SK-N-SH (cell line): ENCODE measurements around the gene DOP1B. TPM values are rescaled to one million over a fixed set of nuclear protein-coding genes. Genes with fewer than 3 reads are reported as not detected.

Experiments used
- CTCF ChIA-PET: fragments of 300-600, 350-600 bp; formaldehyde crosslinking; extraction: SDS; loops from one replicate; lab custom pipeline; 2021; lab: Yijun Ruan, JAX
- POLR2A ChIA-PET: fragments of 350-600 bp; sonication (Branson Sonifier 250); formaldehyde crosslinking; extraction: SDS; loops from one replicate; lab custom pipeline; 2020; ENCODE audit warnings: antibody characterized with exemption, inconsistent platforms; lab: Yijun Ruan, JAX
- DNase-seq: peaks from one replicate; pipeline ENCODE4 v3.0.0; 2012
- H2AFZ ChIP-seq: fragments of 200-600 bp; sonication (generic); 2 replicates; pipeline ENCODE4 v1.8.1; 2016; ENCODE audit warnings: antibody characterized with exemption, mild to moderate bottlenecking, low read depth
- H3F3A ChIP-seq: fragments of 200-600 bp; sonication (generic); replicated peaks from 2 replicates; pipeline ENCODE3; 2016; ENCODE audit warnings: antibody characterized with exemption, mild to moderate bottlenecking; ENCODE audit not compliant: insufficient read depth
- H3K27ac ChIP-seq, 2 experiments: fragments of 200-500 bp in 1 of 2; fragments of 200-600 bp in 1 of 2; sonication (Bioruptor generic) in 1 of 2; sonication (generic), shearing (Covaris generic) in 1 of 2; 2 replicates each; pipeline versions ENCODE4 v1.5.1 to v1.6.1; 2014 to 2016; ENCODE audit warnings: low read depth in 2 of 2, inconsistent platforms in 1 of 2, low read length in 1 of 2, mild to moderate bottlenecking in 1 of 2, mixed read lengths in 1 of 2
- H3K27me3 ChIP-seq: fragments of 200-600 bp; sonication (generic), shearing (Covaris generic); 2 replicates; pipeline ENCODE4 v1.6.1; 2016; ENCODE audit warnings: mixed run types; ENCODE audit not compliant: insufficient read depth
- H3K36me3 ChIP-seq, 2 experiments: fragments of 200-500 bp in 1 of 2; fragments of 200-600 bp in 1 of 2; sonication (Bioruptor generic) in 1 of 2; sonication (generic) in 1 of 2; replicated peaks in 1 of 2; 2 replicates each; pipeline versions ENCODE3 to v1.5.1; 2014 to 2016; ENCODE audit warnings: low read length in 1 of 2, mild to moderate bottlenecking in 1 of 2; ENCODE audit not compliant: insufficient read depth in 2 of 2, control insufficient read depth in 1 of 2
- H3K4me1 ChIP-seq, 2 experiments: fragments of 200-500 bp in 1 of 2; fragments of 200-600 bp in 1 of 2; sonication (Bioruptor generic) in 1 of 2; sonication (generic), shearing (Covaris generic) in 1 of 2; 2 replicates each; pipeline versions ENCODE4 v1.5.1 to v1.6.1; 2014 to 2016; ENCODE audit warnings: low read depth in 1 of 2, low read length in 1 of 2, mixed run types in 1 of 2; ENCODE audit not compliant: insufficient read depth in 2 of 2, control insufficient read depth in 1 of 2
- H3K4me2 ChIP-seq: fragments of 200-600 bp; sonication (generic), shearing (Covaris generic); 2 replicates; pipeline ENCODE4 v1.6.1; 2017; ENCODE audit warnings: mixed run types
- H3K4me3 ChIP-seq, 2 experiments: fragments of 200-500 bp in 1 of 2; fragments of 200-600 bp in 1 of 2; sonication (Bioruptor generic) in 1 of 2; sonication (generic), shearing (Covaris generic) in 1 of 2; 2 replicates each; pipeline versions ENCODE4 v1.5.1 to v1.8.1; 2014 to 2016; ENCODE audit warnings: low read depth in 2 of 2, inconsistent platforms in 1 of 2, low read length in 1 of 2, mild to moderate bottlenecking in 1 of 2, mixed read lengths in 1 of 2, moderate library complexity in 1 of 2
- H3K79me2 ChIP-seq: fragments of 200-600 bp; sonication (generic); 2 replicates; pipeline ENCODE4 v1.8.1; 2017; ENCODE audit warnings: mild to moderate bottlenecking; ENCODE audit not compliant: insufficient read depth
- H3K9ac ChIP-seq: fragments of 200-600 bp; sonication (generic); 2 replicates; pipeline ENCODE4 v1.6.1; 2017; ENCODE audit warnings: mixed run types
- H3K9me2 ChIP-seq: fragments of 200-600 bp; sonication (generic); 2 replicates; pipeline ENCODE4 v1.6.1; 2017; ENCODE audit warnings: mixed run types
- H3K9me3 ChIP-seq: fragments of 200-600 bp; sonication (generic); 2 replicates; pipeline ENCODE4 v1.6.1; 2017; ENCODE audit warnings: mixed run types, mild to moderate bottlenecking, moderate library complexity
- H4K20me1 ChIP-seq: fragments of 200-600 bp; sonication (generic); 2 replicates; pipeline ENCODE4 v1.6.1; 2017; ENCODE audit warnings: mild to moderate bottlenecking, mixed run types; ENCODE audit not compliant: insufficient read depth
- CHD2 ChIP-seq: fragments of 150-350 bp; IDR thresholded peaks from 2 replicates; pipeline ENCODE4 v1.6.1; 2018; ENCODE audit warnings: low read length; ENCODE audit not compliant: partially characterized antibody
- ELF1 ChIP-seq: IDR thresholded peaks from 2 replicates; pipeline ENCODE4 v1.4.0; 2012
- EZH2phosphoT487 ChIP-seq: fragments of 200-600 bp; sonication (generic); IDR thresholded peaks from 2 replicates; pipeline ENCODE4 v1.6.1; 2017; ENCODE audit warnings: low read depth, mixed run types, mild to moderate bottlenecking, antibody characterized with exemption, moderate library complexity, borderline replicate concordance
- FOXM1 ChIP-seq: IDR thresholded peaks from 2 replicates; pipeline ENCODE4 v1.4.0; 2012; ENCODE audit warnings: low read depth, mild to moderate bottlenecking
- GABPA ChIP-seq: IDR thresholded peaks from 2 replicates; pipeline ENCODE4 v1.4.0; 2012; ENCODE audit warnings: low read depth, mild to moderate bottlenecking
- GATA2 ChIP-seq: sonication (generic); formaldehyde crosslinking; IDR thresholded peaks from 2 replicates; pipeline ENCODE4 v1.5.0; 2020; ENCODE audit warnings: mild to moderate bottlenecking, missing genetic modification reagents
- IRF3 ChIP-seq: fragments of 150-350 bp; IDR thresholded peaks from 2 replicates; pipeline ENCODE4 v1.6.1; 2016; ENCODE audit warnings: mild to moderate bottlenecking, low read depth, low read length
- MAX ChIP-seq: IDR thresholded peaks from 2 replicates; pipeline ENCODE4 v1.4.0; 2012; ENCODE audit warnings: low read depth
- MEF2A ChIP-seq: IDR thresholded peaks from 2 replicates; pipeline ENCODE4 v1.4.0; 2012; ENCODE audit warnings: low read depth, borderline replicate concordance
- MXI1 ChIP-seq: IDR thresholded peaks from 2 replicates; pipeline ENCODE4 v1.6.1; 2012; ENCODE audit warnings: mild to moderate bottlenecking, low read depth, low read length, improper control_type of control experiment
- NFIC ChIP-seq: IDR thresholded peaks from 2 replicates; pipeline ENCODE4 v1.4.0; 2012; ENCODE audit warnings: borderline replicate concordance
- POLR2AphosphoS5 ChIP-seq: IDR thresholded peaks from 2 replicates; pipeline ENCODE4 v1.6.1; 2012; ENCODE audit warnings: low read depth, low read length
- RAD21 ChIP-seq: IDR thresholded peaks from 2 replicates; pipeline ENCODE4 v1.6.1; 2012; ENCODE audit warnings: mild to moderate bottlenecking, low read length
- RFX5 ChIP-seq: IDR thresholded peaks from 2 replicates; pipeline ENCODE4 v1.6.1; 2012; ENCODE audit warnings: mild to moderate bottlenecking, improper control_type of control experiment, low read length
- SIN3A ChIP-seq: IDR thresholded peaks from 2 replicates; pipeline ENCODE4 v1.6.1; 2012; ENCODE audit warnings: low read depth, mild to moderate bottlenecking, low read length, moderate library complexity, borderline replicate concordance
- SMC3 ChIP-seq: IDR thresholded peaks from 2 replicates; pipeline ENCODE4 v1.6.1; 2012; ENCODE audit warnings: low read depth, low read length, improper control_type of control experiment
- TCF12 ChIP-seq: IDR thresholded peaks from 2 replicates; pipeline ENCODE4 v1.4.0; 2012
- TEAD4 ChIP-seq: IDR thresholded peaks from 2 replicates; pipeline ENCODE4 v1.4.0; 2012; ENCODE audit warnings: mild to moderate bottlenecking, borderline replicate concordance; ENCODE audit not compliant: insufficient read depth
- YY1 ChIP-seq: IDR thresholded peaks from 2 replicates; pipeline ENCODE4 v1.4.0; 2012; ENCODE audit warnings: low read depth, mild to moderate bottlenecking
- WGBS: methylation state at CpG from one replicate; pipeline ENCODE4 v1.1.6; 2017; ENCODE audit warnings: low lambda C conversion rate; 5-methylcytosine and 5-hydroxymethylcytosine counted together
- polyA plus RNA-seq, 3 experiments: library from polyadenylated mRNA; depleted of rRNA; stranded (reverse); fragments of >200 nt; gene quantifications; 2 replicates each; pipeline ENCODE4 v1.2.3, GENCODE V29; 2012
- TF ChIP-seq, protein P1 (sequence below): IDR thresholded peaks from 2 replicates; pipeline ENCODE4 v1.4.0; 2012; ENCODE audit warnings: low read depth, borderline replicate concordance
- TF ChIP-seq, protein P2 (sequence below): fragments of 150-350 bp; IDR thresholded peaks from 2 replicates; pipeline ENCODE4 v1.6.1; 2017; ENCODE audit warnings: antibody characterized with exemption, low read length, low read depth, borderline replicate concordance
- TF ChIP-seq, protein P3 (sequence below): IDR thresholded peaks from 2 replicates; pipeline ENCODE4 v1.6.1; 2012; ENCODE audit warnings: mild to moderate bottlenecking, low read depth, low read length, moderate library complexity

The DOP1B gene
- polyA plus RNA-seq, 1 of the 3 experiments (the other 2 are of a cell fraction), result 4.9 TPM

GRCh38 chr21:36115138-36115730 lies 41.4 kb upstream of the DOP1B start (continued):
- TF ChIP-seq, protein P1, sequence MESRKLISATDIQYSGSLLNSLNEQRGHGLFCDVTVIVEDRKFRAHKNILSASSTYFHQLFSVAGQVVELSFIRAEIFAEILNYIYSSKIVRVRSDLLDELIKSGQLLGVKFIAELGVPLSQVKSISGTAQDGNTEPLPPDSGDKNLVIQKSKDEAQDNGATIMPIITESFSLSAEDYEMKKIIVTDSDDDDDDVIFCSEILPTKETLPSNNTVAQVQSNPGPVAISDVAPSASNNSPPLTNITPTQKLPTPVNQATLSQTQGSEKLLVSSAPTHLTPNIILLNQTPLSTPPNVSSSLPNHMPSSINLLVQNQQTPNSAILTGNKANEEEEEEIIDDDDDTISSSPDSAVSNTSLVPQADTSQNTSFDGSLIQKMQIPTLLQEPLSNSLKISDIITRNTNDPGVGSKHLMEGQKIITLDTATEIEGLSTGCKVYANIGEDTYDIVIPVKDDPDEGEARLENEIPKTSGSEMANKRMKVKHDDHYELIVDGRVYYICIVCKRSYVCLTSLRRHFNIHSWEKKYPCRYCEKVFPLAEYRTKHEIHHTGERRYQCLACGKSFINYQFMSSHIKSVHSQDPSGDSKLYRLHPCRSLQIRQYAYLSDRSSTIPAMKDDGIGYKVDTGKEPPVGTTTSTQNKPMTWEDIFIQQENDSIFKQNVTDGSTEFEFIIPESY, result no peak
- no peak for TF ChIP-seq POLR2AphosphoS5
- TF ChIP-seq ELF1, result no peak
- TF ChIP-seq MAX, result no peak
- TF ChIP-seq TCF12, result no peak
- TF ChIP-seq MEF2A, result no peak
- TF ChIP-seq YY1, result no peak
- TF ChIP-seq GABPA, result no peak
- no peak for TF ChIP-seq EZH2phosphoT487
- no peak for TF ChIP-seq NFIC
- no peak for TF ChIP-seq MXI1
- TF ChIP-seq, protein P2, sequence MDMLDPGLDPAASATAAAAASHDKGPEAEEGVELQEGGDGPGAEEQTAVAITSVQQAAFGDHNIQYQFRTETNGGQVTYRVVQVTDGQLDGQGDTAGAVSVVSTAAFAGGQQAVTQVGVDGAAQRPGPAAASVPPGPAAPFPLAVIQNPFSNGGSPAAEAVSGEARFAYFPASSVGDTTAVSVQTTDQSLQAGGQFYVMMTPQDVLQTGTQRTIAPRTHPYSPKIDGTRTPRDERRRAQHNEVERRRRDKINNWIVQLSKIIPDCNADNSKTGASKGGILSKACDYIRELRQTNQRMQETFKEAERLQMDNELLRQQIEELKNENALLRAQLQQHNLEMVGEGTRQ, result no peak
- no peak for TF ChIP-seq RAD21
- TF ChIP-seq, all 33 proteins: peak for 0

DNA sequence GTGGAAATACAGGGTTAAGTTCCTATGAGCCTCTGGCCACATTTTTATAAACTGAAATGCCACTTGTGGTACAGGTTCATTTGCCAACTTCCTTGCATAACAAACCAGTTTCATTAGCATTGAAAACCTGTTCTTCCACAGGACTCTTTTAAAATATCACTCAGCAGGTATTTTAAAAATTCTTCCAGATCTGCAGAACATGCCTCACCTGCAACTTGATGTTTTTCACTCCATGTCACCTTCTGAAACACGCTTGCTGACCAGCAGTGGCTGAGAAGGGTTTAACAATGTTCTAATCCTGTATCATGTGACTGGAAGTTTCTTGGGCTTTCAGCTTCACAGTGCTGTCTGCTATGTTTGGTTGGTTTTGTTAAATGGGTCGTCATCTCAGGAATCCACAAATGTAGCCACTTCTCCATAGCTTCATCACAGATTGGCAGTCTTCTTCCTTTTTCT lies 39.3 kb upstream of the DOP1B start:
- Histone ChIP-seq H3K27ac (no peak overlapping the region), H3K9me3 (no peaks in the 10 kb centered on the region; the same call in 1 of the 2 replicates), H3K4me2 (no peak overlapping the region), H3K27me3 (no peaks in the 10 kb centered on the region), H2AFZ (no peak overlapping the region), H3K9me2 (no peaks in the 10 kb centered on the region), H3K36me3 (no peaks in the 10 kb centered on the region), H3K4me3 (no peak overlapping the region), H4K20me1 (no peaks in the 10 kb centered on the region), H3K4me1 (peaks cover 0 to 5% of the 10 kb centered on the region in 2 experiments; a peak in 1 of 4 replicates), H3F3A (no peaks in the 10 kb centered on the region), H3K79me2 (no peaks in the 10 kb centered on the region), H3K9ac (no peak overlapping the region)
- ChIA-PET POLR2A (no interaction called here), CTCF (interaction anchor here (1.8 kb wide), 1 partner anchor 82 kb away, joined by 5 read pairs; no protein-coding TSS in a partner anchor)
- no peak for DNase-seq
- WGBS, result 69% methylated on average over 2 of the region's 2 CpGs
- no peak for TF ChIP-seq SIN3A
- no peak for TF ChIP-seq IRF3
- TF ChIP-seq CHD2, result no peak
- no peak for TF ChIP-seq NFIC
- TF ChIP-seq, protein P3, sequence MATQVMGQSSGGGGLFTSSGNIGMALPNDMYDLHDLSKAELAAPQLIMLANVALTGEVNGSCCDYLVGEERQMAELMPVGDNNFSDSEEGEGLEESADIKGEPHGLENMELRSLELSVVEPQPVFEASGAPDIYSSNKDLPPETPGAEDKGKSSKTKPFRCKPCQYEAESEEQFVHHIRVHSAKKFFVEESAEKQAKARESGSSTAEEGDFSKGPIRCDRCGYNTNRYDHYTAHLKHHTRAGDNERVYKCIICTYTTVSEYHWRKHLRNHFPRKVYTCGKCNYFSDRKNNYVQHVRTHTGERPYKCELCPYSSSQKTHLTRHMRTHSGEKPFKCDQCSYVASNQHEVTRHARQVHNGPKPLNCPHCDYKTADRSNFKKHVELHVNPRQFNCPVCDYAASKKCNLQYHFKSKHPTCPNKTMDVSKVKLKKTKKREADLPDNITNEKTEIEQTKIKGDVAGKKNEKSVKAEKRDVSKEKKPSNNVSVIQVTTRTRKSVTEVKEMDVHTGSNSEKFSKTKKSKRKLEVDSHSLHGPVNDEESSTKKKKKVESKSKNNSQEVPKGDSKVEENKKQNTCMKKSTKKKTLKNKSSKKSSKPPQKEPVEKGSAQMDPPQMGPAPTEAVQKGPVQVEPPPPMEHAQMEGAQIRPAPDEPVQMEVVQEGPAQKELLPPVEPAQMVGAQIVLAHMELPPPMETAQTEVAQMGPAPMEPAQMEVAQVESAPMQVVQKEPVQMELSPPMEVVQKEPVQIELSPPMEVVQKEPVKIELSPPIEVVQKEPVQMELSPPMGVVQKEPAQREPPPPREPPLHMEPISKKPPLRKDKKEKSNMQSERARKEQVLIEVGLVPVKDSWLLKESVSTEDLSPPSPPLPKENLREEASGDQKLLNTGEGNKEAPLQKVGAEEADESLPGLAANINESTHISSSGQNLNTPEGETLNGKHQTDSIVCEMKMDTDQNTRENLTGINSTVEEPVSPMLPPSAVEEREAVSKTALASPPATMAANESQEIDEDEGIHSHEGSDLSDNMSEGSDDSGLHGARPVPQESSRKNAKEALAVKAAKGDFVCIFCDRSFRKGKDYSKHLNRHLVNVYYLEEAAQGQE, result no peak
- TF ChIP-seq RAD21, result no peak
- no peak for TF ChIP-seq RFX5
- TF ChIP-seq FOXM1, result no peak
- TF ChIP-seq SMC3, result no peak
- TF ChIP-seq EZH2phosphoT487, result no peak
- TF ChIP-seq, protein P2, result no peak
- no peak for TF ChIP-seq GATA2 (CRISPR knock-in tag)
- TF ChIP-seq MEF2A, result no peak
- no peak for TF ChIP-seq TEAD4
